PC-9 (cell line): ENCODE results near the gene SF3A1. TPM values are rescaled to one million over a fixed set of nuclear protein-coding genes. Genes with fewer than 3 reads are reported as not detected.
A peak's percentile ranks its signal among the peaks of the same experiment; 100 is the strongest.

Experiments
- BruUV-seq: library from RNA; stranded (reverse); fragments of 400-500 nt; replicated peaks from 2 replicates; lab custom pipeline; 2021; lab: Mats Ljungman, UMichigan
- CTCF ChIA-PET: fragments of 300-600 bp; sonication (Branson Sonifier 250); formaldehyde crosslinking; loops from one replicate; lab custom pipeline; 2022; ENCODE audit warnings: antibody characterized with exemption; lab: Charles Lee
- POLR2A ChIA-PET: fragments of 300-600 bp; sonication (Branson Sonifier 250); formaldehyde crosslinking; loops from one replicate; lab custom pipeline; 2022; ENCODE audit warnings: antibody characterized with exemption; ENCODE audit not compliant: unreplicated experiment; lab: Charles Lee
- DNase-seq, 2 experiments: peaks; one replicate each; pipeline versions ENCODE4 v3.0.0 to v3.0.0-alpha.2; 2015 to 2022; ENCODE audit warnings: mixed read lengths in 1 of 2
- H2AFZ ChIP-seq: fragments of 200-600 bp; sonication (generic); 2 replicates; pipeline ENCODE4 v1.8.1; 2017; ENCODE audit warnings: antibody characterized with exemption
- H3F3A ChIP-seq: fragments of 200-600 bp; sonication (generic); 2 replicates; pipeline ENCODE4 v1.8.1; 2017; ENCODE audit warnings: antibody characterized with exemption, mild to moderate bottlenecking, low read depth; ENCODE audit not compliant: insufficient read depth
- H3K27ac ChIP-seq: fragments of 200-600 bp; sonication (generic); 2 replicates; pipeline ENCODE4 v1.6.1; 2016; ENCODE audit warnings: mixed run types
- H3K27me3 ChIP-seq: fragments of 200-600 bp; sonication (generic); 2 replicates; pipeline ENCODE4 v1.6.1; 2016; ENCODE audit warnings: low read depth, mixed run types; ENCODE audit not compliant: insufficient read depth
- H3K36me3 ChIP-seq: fragments of 200-600 bp; sonication (generic); 2 replicates; pipeline ENCODE4 v1.6.1; 2016; ENCODE audit warnings: low read depth, mixed run types
- H3K4me1 ChIP-seq: fragments of 200-600 bp; sonication (generic); replicated peaks from 2 replicates; pipeline ENCODE4 v1.6.1; 2016; ENCODE audit warnings: mixed run types; ENCODE audit not compliant: insufficient read depth
- H3K4me2 ChIP-seq: fragments of 200-600 bp; sonication (generic); 2 replicates; pipeline ENCODE4 v1.6.1; 2017; ENCODE audit warnings: mixed run types
- H3K4me3 ChIP-seq: fragments of 200-600 bp; sonication (generic); 2 replicates; pipeline ENCODE4 v1.6.1; 2016; ENCODE audit warnings: mixed run types
- H3K79me2 ChIP-seq: fragments of 200-600 bp; sonication (generic); 2 replicates; pipeline ENCODE4 v1.6.1; 2017; ENCODE audit warnings: low read depth, mixed run types
- H3K9me2 ChIP-seq: fragments of 200-600 bp; sonication (generic); 2 replicates; pipeline ENCODE4 v1.8.1; 2017; ENCODE audit warnings: mild to moderate bottlenecking; ENCODE audit not compliant: insufficient read depth
- H3K9me3 ChIP-seq: fragments of 200-600 bp; sonication (generic); 2 replicates; pipeline ENCODE4 v1.8.1; 2016; ENCODE audit warnings: low read depth; ENCODE audit not compliant: insufficient read depth
- H4K20me1 ChIP-seq: fragments of 200-600 bp; sonication (generic); 2 replicates; pipeline ENCODE4 v1.8.1; 2017; ENCODE audit not compliant: insufficient read depth
- CTCF ChIP-seq: fragments of 200-600 bp; sonication (generic); conservative IDR thresholded peaks from 2 replicates; pipeline ENCODE4 v1.6.1; 2017; ENCODE audit warnings: mixed run types, antibody characterized with exemption, mild to moderate bottlenecking, moderate library complexity
- EZH2 ChIP-seq: fragments of 200-600 bp; sonication (generic); IDR thresholded peaks from 2 replicates; pipeline ENCODE4 v1.8.0; 2017; ENCODE audit warnings: antibody characterized with exemption, low read depth
- intact Hi-C: fragments of 100-400 bp; cut with micrococcal nuclease; formaldehyde crosslinking; loops from one replicate; pipeline ENCODE4 v1.10.0; 2022; ENCODE audit not compliant: unreplicated experiment
- total RNA-seq: library from RNA; stranded (reverse); gene quantifications from 2 replicates; pipeline ENCODE4 v1.2.3, GENCODE V29; 2021

The SF3A1 gene
- total RNA-seq, 1 experiment from 2014 or later = 189 TPM

GRCh38 chr22:30292069-30292970 lies 64.4 kb downstream of the SF3A1 start:
- Histone ChIP-seq H3K27me3 (no peaks in the 10 kb centered on the region), H4K20me1 (no peaks in the 10 kb centered on the region), H3K4me2 (no peak overlapping the region), H3K27ac (no peak overlapping the region), H3K79me2 (0 out of 2 replicates have a peak, but pooled peaks cover 5% of the 10 kb centered on the region), H3K9me3 (no peaks in the 10 kb centered on the region), H3K9me2 (no peaks in the 10 kb centered on the region), H2AFZ (no peak overlapping the region), H3K4me3 (no peak overlapping the region), H3K4me1 (peaks cover 42% of the 10 kb centered on the region), H3K36me3 (peaks cover 8% of the 10 kb centered on the region), H3F3A (peaks cover 37% of the 10 kb centered on the region)
- intact Hi-C loops = no loop called here
- DNase-seq = no peak
- TF ChIP-seq CTCF (no peak), EZH2 (no peak)
- no TSS peak for BruUV-seq
- ChIA-PET POLR2A (no interaction called here), CTCF (no interaction called here)

- no peaks in the 10 kb centered on the region for H3K79me2 ChIP-seq
- BruUV-seq = no TSS peak
- peak overlapping the region; percentile 94 for H3K4me2 ChIP-seq
- H3K27me3 ChIP-seq = no peaks in the 10 kb centered on the region
- no peak overlapping the region for H3K4me3 ChIP-seq
- POLR2A ChIA-PET = interaction anchor here (0.5 to 1.0 kb wide), 3 partner anchors 22 to 400 kb away, joined by 3 to 7 read pairs (median 6); no protein-coding TSS in a partner anchor
- no peak for TF ChIP-seq CTCF
- no peak for TF ChIP-seq EZH2
- peaks cover 40% of the 10 kb centered on the region for H3F3A ChIP-seq
- H3K36me3 ChIP-seq = peaks cover 3% of the 10 kb centered on the region
- intact Hi-C loops = loop anchor here (1.0 to 2.0 kb wide), 2 partner anchors 11 to 22 kb away; no protein-coding TSS in a partner anchor
- H3K9me3 ChIP-seq = no peaks in the 10 kb centered on the region
- peak; percentile 76 to 88 for DNase-seq
- H2AFZ ChIP-seq = no peak overlapping the region
- no peaks in the 10 kb centered on the region for H4K20me1 ChIP-seq
- peak overlapping the region; percentile 44 for H3K27ac ChIP-seq
- H3K9me2 ChIP-seq = no peaks in the 10 kb centered on the region
- peaks cover 32% of the 10 kb centered on the region for H3K4me1 ChIP-seq
- CTCF ChIA-PET = interaction anchor here (1.8 kb wide), 1 partner anchor 7 kb away, joined by 8 read pairs; no protein-coding TSS in a partner anchor
These were observed 65.4 kb downstream of the SF3A1 start for GRCh38 chr22:30291058-30291892.
